Amniotic stem cell (primary cell): ENCODE data around the gene MAP2K5.

Experiments
- DNase-seq: peaks from one replicate; lab custom pipeline; 2025; lab: John Stamatoyannopoulos, UW

MAP2K5 gene

GRCh38 chr15:67783303-67783702 lies 240.8 kb downstream of the MAP2K5 start:
- DNase-seq, result no peak

- no peak for DNase-seq
Observed at GRCh38 chr15:67784090-67784781, 241.7 kb downstream of the MAP2K5 start.

DNA sequence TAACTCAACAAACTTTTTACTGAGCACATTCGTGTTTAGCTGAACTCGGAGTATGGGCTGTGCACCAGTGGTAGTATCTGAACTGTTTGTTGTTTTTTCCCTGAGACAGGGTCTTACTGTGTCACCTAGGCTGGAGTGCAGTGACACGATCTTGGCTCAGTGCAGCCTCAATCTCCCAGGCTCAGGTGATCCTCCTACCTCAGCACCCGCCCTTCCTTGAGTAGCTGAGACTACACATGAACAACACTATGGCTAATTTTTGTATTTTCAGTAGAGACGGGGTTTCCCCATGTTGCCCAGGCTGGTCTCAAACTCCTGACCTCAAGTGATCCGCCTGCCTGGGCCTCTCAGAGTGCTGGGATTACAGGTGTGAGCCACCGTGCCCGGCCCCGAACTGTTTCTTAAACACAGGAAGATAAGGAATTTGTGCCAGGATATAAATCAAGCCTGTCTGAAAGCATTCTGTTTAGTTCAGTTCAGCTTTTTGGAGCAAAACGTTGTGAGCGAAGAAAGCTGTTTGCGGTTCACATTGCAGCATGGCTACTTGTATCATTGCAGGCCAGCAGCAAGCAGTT lies 242.4 kb downstream of the MAP2K5 start:
- DNase-seq, result no peak

DNA sequence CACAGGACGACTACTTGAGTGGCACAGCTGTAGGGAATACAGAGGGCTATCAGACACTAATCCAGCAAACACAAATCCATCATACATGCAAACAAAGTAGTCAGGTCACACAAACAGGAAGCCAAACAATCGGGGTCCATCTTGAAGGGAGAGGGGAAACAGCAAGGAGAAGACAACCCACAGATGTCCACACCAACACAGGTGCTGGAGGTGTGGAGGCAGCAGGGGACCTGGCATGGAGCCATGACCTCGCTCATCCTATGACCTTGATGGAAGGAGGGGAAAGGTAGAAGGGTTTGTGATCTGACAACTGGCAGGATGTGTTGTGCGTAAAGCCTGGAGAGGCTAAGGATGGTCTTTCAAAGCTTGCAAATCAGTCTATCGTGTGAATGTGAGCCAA lies 242.9 kb downstream of the MAP2K5 start:
- no peak for DNase-seq

DNA sequence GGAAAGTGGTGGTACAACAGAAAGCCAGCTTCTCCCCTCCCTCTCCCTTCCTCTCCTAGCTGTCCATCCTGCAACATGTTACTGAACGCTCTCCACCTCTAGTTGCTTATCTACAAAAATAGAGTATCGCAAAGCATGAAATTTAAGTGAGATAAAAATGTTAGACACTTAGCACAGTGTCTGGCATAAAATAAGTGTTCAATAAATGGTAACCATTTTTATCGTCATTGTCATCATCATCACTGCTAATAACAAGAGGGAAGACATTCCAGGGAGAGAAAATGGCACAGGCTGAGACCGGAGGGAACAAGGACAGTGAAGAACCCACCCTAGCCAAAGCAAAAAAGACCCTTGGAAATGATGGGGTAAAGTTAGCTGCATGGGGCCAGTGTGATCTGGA lies 244.1 kb downstream of the MAP2K5 start:
- DNase-seq, result no peak

GRCh38 chr15:67788986-67789385 lies 246.5 kb downstream of the MAP2K5 start:
- no peak for DNase-seq

- DNase-seq, result no peak
Observed at GRCh38 chr15:67790610-67791319, 248.3 kb downstream of the MAP2K5 start.

DNA sequence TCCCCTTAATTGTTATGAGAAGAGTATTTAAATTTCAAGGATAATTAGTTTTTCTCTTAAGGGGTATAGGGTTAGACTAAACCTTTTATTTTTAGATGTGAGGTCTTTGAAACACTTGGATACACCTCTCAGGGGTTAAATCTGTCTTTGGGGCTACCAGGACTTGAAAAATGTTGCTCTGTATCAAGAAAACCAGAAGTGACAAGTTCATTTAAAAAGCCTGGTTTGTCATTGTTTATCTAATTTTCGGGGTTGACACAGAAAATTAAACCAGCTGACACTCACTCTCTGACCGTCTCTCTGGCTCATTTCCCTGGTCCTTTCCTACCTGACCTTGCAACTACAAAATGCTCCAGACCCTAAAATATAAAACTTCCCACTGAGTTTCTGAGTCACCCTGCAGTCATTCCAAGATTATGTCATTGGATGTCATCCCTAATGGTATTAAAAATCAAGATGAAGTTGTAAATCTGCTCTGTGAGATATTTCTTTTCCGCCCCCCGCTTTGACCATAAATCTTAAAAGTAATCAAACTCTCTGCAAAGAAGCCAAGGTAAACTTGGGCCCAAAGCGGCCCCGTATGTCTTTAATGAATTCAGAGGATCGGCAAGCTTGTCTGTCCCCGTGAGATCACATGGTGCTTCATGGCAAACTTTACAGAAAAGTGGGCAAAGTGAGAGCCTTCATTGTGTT lies 249.9 kb downstream of the MAP2K5 start:
- DNase-seq, result no peak

- DNase-seq, result no peak
Observed at GRCh38 chr15:67794832-67795574, 252.5 kb downstream of the MAP2K5 start.

GRCh38 chr15:67796196-67797127 lies 254.0 kb downstream of the MAP2K5 start:
- no peak for DNase-seq

DNA sequence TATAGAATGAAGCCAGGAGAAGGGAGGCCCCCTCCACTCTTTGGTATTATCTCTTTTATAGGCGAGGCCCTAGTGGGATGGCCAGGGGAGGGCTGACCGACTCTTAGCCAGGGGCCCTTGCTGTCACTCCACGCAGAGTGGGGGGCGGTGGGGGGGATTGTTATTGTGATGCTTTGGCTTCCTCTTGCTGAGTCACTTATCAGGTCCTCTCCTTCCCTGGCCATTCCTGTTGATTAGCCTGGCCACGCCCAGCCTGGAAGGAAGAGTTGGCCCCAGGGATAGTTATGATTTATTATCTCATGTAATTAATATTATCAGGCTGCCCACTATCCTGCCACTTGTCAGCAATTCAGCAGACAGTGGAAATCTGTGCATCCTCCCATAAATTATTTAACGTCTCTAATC lies 257.3 kb downstream of the MAP2K5 start:
- DNase-seq, result no peak

- no peak for DNase-seq
Observed at GRCh38 chr15:67801142-67801541, 258.6 kb downstream of the MAP2K5 start.

DNA sequence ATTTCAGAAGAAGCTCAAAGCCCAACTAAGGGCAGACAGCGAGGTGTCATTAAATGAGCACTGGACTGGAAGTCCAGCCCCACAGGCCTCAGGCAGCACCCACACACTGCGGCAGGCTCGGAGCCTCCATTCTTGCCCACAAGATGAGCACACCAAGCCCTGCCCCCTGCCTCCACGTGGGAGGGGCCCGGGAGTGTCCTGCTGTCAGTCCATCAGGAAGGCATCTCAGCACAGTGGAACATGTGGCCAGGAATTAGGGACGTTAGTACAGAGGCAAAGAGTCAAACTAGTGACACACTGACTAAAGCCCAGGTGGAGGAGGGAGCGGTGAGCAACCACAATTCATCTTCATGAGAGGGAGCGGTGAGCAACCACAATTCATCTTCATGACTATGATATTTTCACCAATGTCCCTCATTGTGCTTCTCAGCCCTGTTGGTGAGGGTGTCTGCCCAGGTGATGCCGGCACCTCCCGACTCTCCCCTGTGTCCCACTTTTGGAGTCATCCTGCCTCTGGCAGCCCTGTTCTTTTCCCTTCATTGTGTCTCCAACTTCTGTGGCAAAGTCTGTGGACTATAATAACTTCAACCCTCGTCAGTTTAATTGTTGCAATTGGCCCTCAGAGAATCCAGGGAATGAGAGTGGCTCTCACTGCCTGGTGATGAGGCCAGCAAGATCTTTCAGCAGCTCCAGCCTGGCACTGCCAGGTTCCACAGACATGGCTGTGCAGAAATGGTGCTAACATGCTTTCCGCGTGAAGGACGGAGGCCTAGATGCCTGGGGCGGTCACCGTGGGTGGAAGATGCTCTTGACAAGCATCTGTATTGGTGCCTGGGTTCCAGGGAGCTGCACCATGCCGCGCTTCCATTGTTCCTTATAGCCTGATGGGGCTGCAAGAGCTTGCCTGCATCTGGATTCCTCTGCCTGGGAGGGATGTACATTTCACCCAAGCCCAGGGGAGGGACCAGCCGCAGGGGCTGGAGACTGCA lies 259.7 kb downstream of the MAP2K5 start:
- no peak for DNase-seq

GRCh38 chr15:67803299-67803698 lies 260.8 kb downstream of the MAP2K5 start:
- DNase-seq, result no peak

DNA sequence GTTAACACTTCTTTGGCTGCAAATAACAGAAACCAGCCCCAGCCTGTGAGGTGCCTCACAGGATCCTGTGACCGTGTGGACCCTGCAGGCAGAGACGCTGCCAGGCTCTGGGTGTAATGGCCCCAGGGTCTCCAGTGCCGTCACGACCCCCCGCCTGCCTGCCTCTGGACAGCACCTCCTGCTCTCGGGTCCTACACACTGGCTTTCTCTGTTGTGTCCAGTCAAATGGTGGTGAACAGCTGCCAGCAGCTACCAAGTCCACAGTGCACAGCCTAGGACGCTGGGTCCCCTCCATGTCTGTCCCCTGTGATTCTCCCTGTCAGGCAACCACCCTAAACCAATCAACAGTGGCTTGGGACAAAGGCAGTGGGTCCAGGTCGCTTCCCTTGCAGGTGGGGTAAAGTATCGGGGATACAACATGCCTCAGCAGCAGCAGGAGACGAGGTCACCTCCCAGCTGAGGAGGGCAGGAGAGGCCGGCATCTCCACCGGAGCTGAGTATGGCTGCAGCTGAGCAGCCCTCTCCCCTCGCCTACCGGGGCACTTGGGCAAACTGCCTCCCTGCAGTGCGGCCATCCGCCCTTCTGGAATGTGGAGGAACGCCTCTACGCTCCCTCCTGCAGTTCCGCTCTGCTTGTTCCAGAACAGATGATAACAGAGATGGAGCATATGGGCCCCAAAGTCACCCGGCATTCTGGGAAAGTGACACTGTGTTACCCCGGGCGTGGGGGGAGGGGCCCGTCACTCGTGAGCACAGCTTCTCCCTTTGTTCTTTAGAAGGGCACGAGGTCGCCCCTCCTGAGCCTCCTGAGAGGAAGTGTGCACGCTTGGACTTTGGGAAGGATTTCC lies 261.7 kb downstream of the MAP2K5 start:
- no peak for DNase-seq

DNA sequence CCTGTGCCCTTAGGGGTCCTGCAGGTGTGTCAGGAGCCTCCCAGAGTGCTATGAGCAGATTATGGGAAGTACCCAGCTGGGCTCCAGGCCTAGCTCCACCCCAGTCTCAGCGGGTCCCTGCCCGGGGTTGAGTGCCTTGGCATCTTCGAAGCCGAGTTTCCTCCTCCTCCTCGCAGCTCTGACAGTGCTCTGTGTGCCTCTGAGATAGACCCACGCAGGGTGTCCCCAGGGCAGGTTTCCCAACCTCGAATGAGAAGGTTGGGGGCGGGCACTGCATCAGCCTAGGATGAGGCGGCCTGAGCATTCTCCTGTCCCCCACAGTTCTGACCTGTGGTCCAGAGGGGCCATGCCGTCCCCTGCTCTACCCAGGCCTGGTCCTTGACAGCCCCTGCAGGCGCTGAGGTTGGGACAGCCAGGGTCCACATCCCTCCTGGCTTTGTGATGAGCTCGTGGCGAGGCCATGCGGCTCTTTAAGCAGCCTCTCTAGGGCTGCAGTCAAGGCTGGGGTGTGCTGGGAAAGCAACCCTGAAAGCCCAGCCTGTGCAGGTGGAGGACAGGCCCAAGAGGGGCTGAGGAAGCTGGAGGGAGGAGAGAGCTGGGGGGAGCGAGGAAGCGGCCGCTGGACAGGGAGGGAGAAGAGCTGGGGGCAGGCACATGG lies 262.6 kb downstream of the MAP2K5 start:
- no peak for DNase-seq

- no peak for DNase-seq
Observed at GRCh38 chr15:67805666-67806516, 263.4 kb downstream of the MAP2K5 start.
